MCF 10A (cell line): ENCODE results near the gene FARS2. TPM values are rescaled to one million over a fixed set of nuclear protein-coding genes. Genes with fewer than 3 reads are reported as not detected.

Source experiments
- BruUV-seq: library from RNA; stranded (reverse); fragments of 400-500 nt; replicated peaks from 2 replicates; lab custom pipeline; 2021; lab: Mats Ljungman, UMichigan
- CTCF ChIA-PET: fragments of 300-600 bp; sonication (Branson Sonifier 250); formaldehyde crosslinking; extraction: SDS; loops from one replicate; lab custom pipeline; 2021; ENCODE audit warnings: antibody characterized with exemption, inconsistent platforms; lab: Yijun Ruan, JAX
- POLR2A ChIA-PET: fragments of 300-600, 350-650 bp; sonication (Branson Sonifier 250); formaldehyde crosslinking; extraction: SDS; loops from one replicate; lab custom pipeline; 2020; ENCODE audit warnings: antibody characterized with exemption, inconsistent platforms; lab: Yijun Ruan, JAX
- DNase-seq: peaks from one replicate; pipeline ENCODE4 v3.0.0-alpha.2; 2018; ENCODE audit not compliant: unreplicated experiment
- H3K27ac Mint-ChIP-seq: one replicate; pipeline ENCODE4 v1.8.0; 2022; ENCODE audit warnings: mild to moderate bottlenecking, low read depth, mixed read lengths; ENCODE audit not compliant: unreplicated experiment
- H3K27me3 Mint-ChIP-seq: one replicate; pipeline ENCODE4 v1.8.0; 2022; ENCODE audit warnings: mixed read lengths; ENCODE audit not compliant: insufficient read depth, unreplicated experiment
- H3K36me3 Mint-ChIP-seq: one replicate; pipeline ENCODE4 v1.8.0; 2022; ENCODE audit warnings: mild to moderate bottlenecking, moderate library complexity, mixed read lengths; ENCODE audit not compliant: insufficient read depth, unreplicated experiment
- H3K4me1 Mint-ChIP-seq: one replicate; pipeline ENCODE4 v1.8.0; 2022; ENCODE audit warnings: mixed read lengths; ENCODE audit not compliant: insufficient read depth, unreplicated experiment
- H3K4me3 Mint-ChIP-seq: one replicate; pipeline ENCODE4 v1.8.0; 2022; ENCODE audit warnings: mild to moderate bottlenecking, moderate library complexity, mixed read lengths; ENCODE audit not compliant: unreplicated experiment
- H3K9me3 Mint-ChIP-seq: one replicate; pipeline ENCODE4 v1.8.0; 2022; ENCODE audit warnings: mixed read lengths; ENCODE audit not compliant: unreplicated experiment
- CTCF ChIP-seq: fragments of 200-600 bp; IDR thresholded peaks from one replicate; pipeline ENCODE4 v1.8.0; 2022; ENCODE audit warnings: antibody characterized with exemption, mild to moderate bottlenecking; ENCODE audit not compliant: unreplicated experiment
- intact Hi-C: fragments of 100-400 bp; cut with micrococcal nuclease; formaldehyde crosslinking; loops from 2 replicates; pipeline ENCODE4 v1.14.1; 2022
- total RNA-seq: library from RNA; stranded (reverse); gene quantifications from 2 replicates; pipeline ENCODE4 v1.2.3, GENCODE V29; 2022

Gene FARS2
- total RNA-seq, 1 experiment from 2014 or later = 18.2 TPM

DNA sequence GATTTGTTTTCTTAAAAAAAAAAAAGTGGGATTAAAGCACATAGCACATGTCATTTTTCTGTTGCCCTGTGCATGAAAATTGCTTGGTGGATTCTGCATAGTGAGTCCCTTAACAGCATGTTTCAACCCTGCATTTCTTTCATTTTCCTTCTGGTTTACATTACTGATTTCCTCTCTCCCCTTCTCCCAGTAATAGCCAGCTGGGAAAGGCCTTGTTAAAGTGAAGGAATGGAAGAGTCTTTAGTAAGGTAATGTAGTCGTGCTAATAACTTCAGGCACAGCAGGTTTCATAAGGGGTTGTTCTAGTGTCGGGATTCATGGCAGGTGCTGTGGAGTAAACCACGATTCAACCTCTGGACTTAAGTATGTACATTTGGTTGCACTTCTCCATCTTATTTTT lies 202.4 kb downstream of the FARS2 start:
- intact Hi-C loops = no loop called here
- Mint-ChIP-seq H3K4me1 (no peaks in the 10 kb centered on the region), H3K27me3 (no peaks in the 10 kb centered on the region), H3K36me3 (peaks cover 6% of the 10 kb centered on the region), H3K27ac (no peak overlapping the region), H3K9me3 (no peaks in the 10 kb centered on the region), H3K4me3 (no peak overlapping the region)
- ChIA-PET CTCF (no interaction called here), POLR2A (no interaction called here)
- DNase-seq = no peak
- TF ChIP-seq CTCF = no peak
- BruUV-seq = no TSS peak

DNA sequence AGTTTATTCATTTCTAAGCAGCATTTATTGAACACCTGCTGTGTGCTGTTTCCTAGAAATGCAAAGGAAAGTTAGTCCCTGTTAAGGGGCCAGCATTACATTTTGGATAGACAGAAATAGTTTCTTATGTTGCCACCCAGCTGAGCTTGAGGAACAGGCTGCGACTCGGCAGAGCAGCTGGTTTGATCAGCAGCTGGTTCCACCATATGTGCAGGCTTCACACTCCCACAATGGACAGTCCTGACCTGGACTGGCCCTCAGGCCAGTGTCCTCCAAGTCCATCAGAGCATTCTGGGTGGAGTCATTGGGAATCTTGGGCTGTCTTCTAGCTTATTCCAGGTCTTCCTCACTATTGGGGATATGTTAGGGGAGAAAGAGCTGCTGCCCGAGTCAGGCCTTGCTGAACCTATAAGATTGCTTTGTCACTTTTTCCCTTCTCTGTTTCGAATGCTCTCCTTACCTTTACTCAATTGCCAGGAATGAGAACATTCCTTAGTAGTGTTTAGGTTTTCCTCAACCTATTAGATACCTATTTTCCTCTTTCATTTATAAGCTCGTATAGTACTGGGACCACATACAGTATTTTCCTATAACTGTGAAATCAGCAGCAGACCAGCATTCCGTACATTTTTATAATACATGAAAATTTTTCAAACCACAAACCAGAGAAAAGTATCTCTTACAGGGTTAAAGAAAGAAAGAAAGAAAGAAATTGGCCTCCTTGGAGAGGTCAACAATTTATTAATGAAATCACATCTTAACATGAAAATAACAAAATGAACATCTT lies 203.0 kb downstream of the FARS2 start:
- intact Hi-C loops = no loop called here
- Mint-ChIP-seq H3K4me1 (no peaks in the 10 kb centered on the region), H3K9me3 (no peaks in the 10 kb centered on the region), H3K27me3 (no peaks in the 10 kb centered on the region), H3K4me3 (no peak overlapping the region), H3K27ac (no peak overlapping the region), H3K36me3 (peaks cover 12% of the 10 kb centered on the region)
- ChIA-PET CTCF (interaction anchor here (0.7 kb wide), 1 partner anchor 25 kb away, joined by 4 read pairs; no protein-coding TSS in a partner anchor), POLR2A (interaction anchor here (0.6 to 0.8 kb wide), 2 partner anchors 34 to 151 kb away, joined by 3 read pairs; no protein-coding TSS in a partner anchor)
- no TSS peak for BruUV-seq
- TF ChIP-seq CTCF = no peak
- DNase-seq = no peak

GRCh38 chr6:5466281-5467136 lies 205.2 kb downstream of the FARS2 start:
- CTCF ChIA-PET = interaction anchor here (0.5 to 0.9 kb wide), 3 partner anchors 322 to 1081 kb away, joined by 3 read pairs; no protein-coding TSS in a partner anchor
- POLR2A ChIA-PET = interaction anchor here (0.5 to 1.5 kb wide), 3 partner anchors 9 to 1108 kb away, joined by 3 to 5 read pairs (median 4); no protein-coding TSS in a partner anchor
- peaks cover 13% of the 10 kb centered on the region for H3K36me3 Mint-ChIP-seq
- no peaks in the 10 kb centered on the region for H3K27me3 Mint-ChIP-seq
- no peak for TF ChIP-seq CTCF
- H3K4me3 Mint-ChIP-seq = no peak overlapping the region
- DNase-seq = peak; percentile 44
- no peaks in the 10 kb centered on the region for H3K9me3 Mint-ChIP-seq
- no peaks in the 10 kb centered on the region for H3K4me1 Mint-ChIP-seq
- H3K27ac Mint-ChIP-seq = no peak overlapping the region
- intact Hi-C loops = no loop called here
- no TSS peak for BruUV-seq

GRCh38 chr6:5468586-5468985 lies 207.3 kb downstream of the FARS2 start:
- Mint-ChIP-seq H3K9me3 (no peaks in the 10 kb centered on the region), H3K4me3 (no peak overlapping the region), H3K27me3 (no peaks in the 10 kb centered on the region), H3K36me3 (peaks cover 13% of the 10 kb centered on the region), H3K27ac (no peak overlapping the region), H3K4me1 (no peaks in the 10 kb centered on the region)
- CTCF ChIA-PET = interaction anchor here (0.5 kb wide), 1 partner anchor 226 kb away, joined by 3 read pairs; no protein-coding TSS in a partner anchor
- POLR2A ChIA-PET = interaction anchor here (0.8 kb wide), 1 partner anchor 454 kb away, joined by 3 read pairs; no protein-coding TSS in a partner anchor
- no TSS peak for BruUV-seq
- DNase-seq = no peak
- no peak for TF ChIP-seq CTCF
- intact Hi-C loops = no loop called here
